Loucy (cell line): ENCODE data around the gene SND1.

Experiments
- H2AFZ ChIP-seq: fragments of 200-600 bp; sonication (generic); 2 replicates; pipeline ENCODE4 v1.6.0; 2016; ENCODE audit warnings: antibody characterized with exemption, mild to moderate bottlenecking, low read length, moderate library complexity
- H3F3A ChIP-seq: fragments of 200-600 bp; 2 replicates; pipeline ENCODE4 v1.6.0; 2016; ENCODE audit warnings: antibody characterized with exemption, low read depth, mild to moderate bottlenecking
- H3K27me3 ChIP-seq: fragments of 200-600 bp; sonication (generic); 2 replicates; pipeline ENCODE4 v1.6.1; 2014; ENCODE audit warnings: low read length, mild to moderate bottlenecking; ENCODE audit not compliant: insufficient read depth, poor library complexity, severe bottlenecking
- H3K36me3 ChIP-seq: fragments of 200-600 bp; sonication (generic); 2 replicates; pipeline ENCODE4 v1.6.1; 2016; ENCODE audit warnings: low read length; ENCODE audit not compliant: insufficient read depth
- H3K4me1 ChIP-seq: fragments of 200-600 bp; sonication (generic); 2 replicates; pipeline ENCODE4 v1.5.1; 2014; ENCODE audit warnings: low read length, mild to moderate bottlenecking; ENCODE audit not compliant: insufficient read depth, poor library complexity, severe bottlenecking
- H3K4me2 ChIP-seq: fragments of 200-600 bp; sonication (generic); 2 replicates; pipeline ENCODE4 v1.6.0; 2014; ENCODE audit warnings: antibody characterized with exemption, low read length, low read depth, mild to moderate bottlenecking; ENCODE audit not compliant: poor library complexity, severe bottlenecking
- H3K4me3 ChIP-seq: fragments of 200-600 bp; sonication (generic); 2 replicates; pipeline ENCODE4 v1.5.1; 2014; ENCODE audit warnings: low read length, mild to moderate bottlenecking, mixed read lengths; ENCODE audit not compliant: poor library complexity, severe bottlenecking
- H3K79me2 ChIP-seq: fragments of 200-600 bp; sonication (generic); 2 replicates; pipeline ENCODE4 v1.6.1; 2014; ENCODE audit warnings: low read length; ENCODE audit not compliant: insufficient read depth
- H3K9ac ChIP-seq: fragments of 200-600 bp; sonication (generic); 2 replicates; pipeline ENCODE4 v1.6.0; 2014; ENCODE audit warnings: mild to moderate bottlenecking, low read depth, low read length, moderate library complexity; ENCODE audit not compliant: poor library complexity, severe bottlenecking
- H3K9me2 ChIP-seq: fragments of 200-600 bp; sonication (generic); replicated peaks from 2 replicates; pipeline ENCODE4 v1.6.1; 2016; ENCODE audit warnings: low read depth, low read length, mixed read lengths
- H3K9me3 ChIP-seq: fragments of 200-600 bp; sonication (generic); 2 replicates; pipeline ENCODE4 v1.6.1; 2014; ENCODE audit warnings: mild to moderate bottlenecking, antibody characterized with exemption, low read length, low read depth; ENCODE audit not compliant: insufficient read depth
- H4K20me1 ChIP-seq: fragments of 200-600 bp; sonication (generic); 2 replicates; pipeline ENCODE4 v1.6.0; 2014; ENCODE audit warnings: antibody characterized with exemption, low read length, mild to moderate bottlenecking; ENCODE audit not compliant: insufficient read depth, poor library complexity, severe bottlenecking
- CTCF ChIP-seq: fragments of 200-600 bp; sonication (generic); conservative IDR thresholded peaks from 2 replicates; pipeline ENCODE4 v1.5.1; 2014; ENCODE audit warnings: mild to moderate bottlenecking, antibody characterized with exemption, low read length
- EZH2phosphoT487 ChIP-seq: fragments of 200-600 bp; IDR thresholded peaks from 2 replicates; pipeline ENCODE4 v1.6.1; 2018; ENCODE audit warnings: antibody characterized with exemption, mild to moderate bottlenecking, moderate library complexity, borderline replicate concordance

The SND1 gene

GRCh38 chr7:128042012-128042411, 390.0 kb downstream of the SND1 start:
- H3K4me2 ChIP-seq: no peak overlapping the region
- H3K36me3 ChIP-seq: no peaks in the 10 kb centered on the region
- H3K9ac ChIP-seq: no peak overlapping the region
- H3K4me3 ChIP-seq: no peak overlapping the region
- no peaks in the 10 kb centered on the region for H3F3A ChIP-seq
- TF ChIP-seq EZH2phosphoT487 (no peak), CTCF (no peak)
- no peaks in the 10 kb centered on the region for H4K20me1 ChIP-seq
- no peaks in the 10 kb centered on the region for H3K79me2 ChIP-seq
- peaks cover 9% of the 10 kb centered on the region for H3K4me1 ChIP-seq
- no peaks in the 10 kb centered on the region for H3K9me2 ChIP-seq
- H3K9me3 ChIP-seq: no peaks in the 10 kb centered on the region
- no peak overlapping the region for H2AFZ ChIP-seq
- no peaks in the 10 kb centered on the region for H3K27me3 ChIP-seq

- Histone ChIP-seq H3K9ac (no peak overlapping the region), H3K9me3 (no peaks in the 10 kb centered on the region), H3K79me2 (no peaks in the 10 kb centered on the region), H3K4me1 (peaks cover 15% of the 10 kb centered on the region), H3K27me3 (no peaks in the 10 kb centered on the region), H3F3A (no peaks in the 10 kb centered on the region), H3K4me3 (no peak overlapping the region), H2AFZ (no peak overlapping the region), H3K36me3 (no peaks in the 10 kb centered on the region), H3K4me2 (no peak overlapping the region), H4K20me1 (no peaks in the 10 kb centered on the region), H3K9me2 (no peaks in the 10 kb centered on the region)
- TF ChIP-seq CTCF (no peak), EZH2phosphoT487 (no peak)
Measured at GRCh38 chr7:128044064-128044463, 392.1 kb downstream of the SND1 start.

- 0 out of 2 replicates have a peak, but pooled peaks have one; percentile 23 for TF ChIP-seq CTCF
- TF ChIP-seq EZH2phosphoT487: no peak
- Histone ChIP-seq H3K9me2 (no peaks in the 10 kb centered on the region), H4K20me1 (no peaks in the 10 kb centered on the region)
Measured at GRCh38 chr7:128045158-128045557, 393.2 kb downstream of the SND1 start.

More at GRCh38 chr7:128045158-128045557, 393.2 kb downstream of the SND1 start:
- H3K4me1 ChIP-seq: peaks cover 15% of the 10 kb centered on the region
- H3K27me3 ChIP-seq: no peaks in the 10 kb centered on the region
- no peak overlapping the region for H3K4me3 ChIP-seq
- H2AFZ ChIP-seq: no peak overlapping the region
- no peak overlapping the region for H3K4me2 ChIP-seq
- H3F3A ChIP-seq: no peaks in the 10 kb centered on the region
- H3K36me3 ChIP-seq: no peaks in the 10 kb centered on the region
- H3K9ac ChIP-seq: no peak overlapping the region
- H3K79me2 ChIP-seq: no peaks in the 10 kb centered on the region
- H3K9me3 ChIP-seq: no peaks in the 10 kb centered on the region
